Lung (tissue), 12 donors: ENCODE data around the gene LMBR1. TPM values are rescaled to one million over a fixed set of nuclear protein-coding genes. Genes with fewer than 3 reads are reported as not detected.

Source experiments
- ATAC-seq: fragments of 200-7000 bp; cut with Tn5 transposase; one replicate; pipeline ENCODE4 v1.9.1; 2020; ENCODE audit warnings: moderate number of reproducible peaks; ENCODE audit not compliant: insufficient read depth, low FRiP score
- DNase-seq, 3 donors: peaks; one replicate each; pipeline ENCODE4 v3.0.0-alpha.2; 2013 to 2017
- H3K27ac ChIP-seq, 2 donors: one replicate each; pipeline ENCODE4 v1.5.1; 2013; ENCODE audit warnings: mild to moderate bottlenecking in 2 of 2, moderate library complexity in 2 of 2, control low read depth in 1 of 2, inconsistent platforms in 1 of 2, low read depth in 1 of 2, low read length in 1 of 2
- H3K27me3 ChIP-seq, 3 donors: one replicate each; pipeline ENCODE4 v1.5.1; 2013; ENCODE audit warnings: low read length in 2 of 3; ENCODE audit not compliant: control insufficient read depth in 3 of 3, insufficient read depth in 3 of 3
- H3K36me3 ChIP-seq, 4 donors: one replicate each; pipeline ENCODE4 v1.5.1; 2013; ENCODE audit warnings: low read length in 4 of 4, mild to moderate bottlenecking in 1 of 4, moderate library complexity in 1 of 4; ENCODE audit not compliant: control insufficient read depth in 4 of 4, insufficient read depth in 4 of 4
- H3K4me1 ChIP-seq, 5 donors: one replicate each; pipeline ENCODE4 v1.5.1; 2013; ENCODE audit warnings: low read length in 5 of 5, mild to moderate bottlenecking in 2 of 5, moderate library complexity in 1 of 5; ENCODE audit not compliant: control insufficient read depth in 5 of 5, insufficient read depth in 5 of 5
- H3K4me3 ChIP-seq: one replicate; pipeline ENCODE4 v1.5.1; 2013; ENCODE audit warnings: mild to moderate bottlenecking, control low read depth, moderate library complexity
- H3K9ac ChIP-seq, 2 donors: one replicate each; pipeline ENCODE4 v1.5.1; 2013; ENCODE audit warnings: low read length in 2 of 2, control low read depth in 1 of 2; ENCODE audit not compliant: insufficient read depth in 1 of 2
- H3K9me3 ChIP-seq, 4 donors: one replicate each; pipeline ENCODE4 v1.5.1; 2013; ENCODE audit warnings: low read length in 3 of 4, mild to moderate bottlenecking in 1 of 4, moderate library complexity in 1 of 4; ENCODE audit not compliant: control insufficient read depth in 4 of 4, insufficient read depth in 3 of 4
- CTCF ChIP-seq: IDR thresholded peaks from 2 replicates; pipeline ENCODE4 v1.5.1; 2012; ENCODE audit warnings: mild to moderate bottlenecking; ENCODE audit errors: control extremely low read depth, extremely low read depth
- WGBS, 2 donors: extraction: QIAGEN DNeasy Blood & Tissue Kit; methylation state at CpG; one replicate each; pipeline ENCODE4 v1.1.7; 2013; 5-methylcytosine and 5-hydroxymethylcytosine counted together
- polyA plus RNA-seq, 2 donors: library from polyadenylated mRNA; stranded (reverse); fragments of 200-250 nt; gene quantifications; one replicate each; pipeline ENCODE4 v1.2.1, GENCODE V29; 2013
- total RNA-seq, 2 donors: library from RNA; depleted of rRNA in 1 of 2; stranded (reverse); fragments of >200 nt in 1 of 2; gene quantifications; one replicate each; pipeline ENCODE4 v1.2.1, GENCODE V29; 2014 to 2021
- donor health status: control.
- donor health status: control.
- donor health status: Bipolar disorder and iron deficiency.
- donor health status: healthy.
- donor health status: DM: yes; HTN: yes; CAD: no.

The LMBR1 gene
- total and polyA plus RNA-seq, 4 donors, result 9.7 to 119 (median 45.0) TPM

- no peak overlapping the region for H3K4me3 ChIP-seq
- no peak for TF ChIP-seq CTCF
- DNase-seq (no peak), ATAC-seq (no peak)
- no peaks in the 10 kb centered on the region for H3K4me1 ChIP-seq
- peaks cover 0 to 4% (median under 1%) of the 10 kb centered on the region in 4 donors for H3K36me3 ChIP-seq
- 85 to 89% methylated on average over 2 of the region's 2 CpGs for WGBS, 2 donors
- H3K9me3 ChIP-seq, result no peaks in the 10 kb centered on the region
- H3K27me3 ChIP-seq, result no peaks in the 10 kb centered on the region
- no peak overlapping the region for H3K27ac ChIP-seq
- no peak overlapping the region for H3K9ac ChIP-seq
Measured at GRCh38 chr7:156781972-156782371, 111.0 kb downstream of the LMBR1 start.

GRCh38 chr7:156780724-156781455 lies 112.1 kb downstream of the LMBR1 start:
- ATAC-seq (no peak), DNase-seq (no peak)
- Histone ChIP-seq H3K9ac (no peak overlapping the region), H3K27me3 (no peaks in the 10 kb centered on the region), H3K9me3 (no peaks in the 10 kb centered on the region), H3K4me1 (no peaks in the 10 kb centered on the region), H3K27ac (no peak overlapping the region), H3K4me3 (no peak overlapping the region), H3K36me3 (peaks cover 0 to 4% (median under 1%) of the 10 kb centered on the region in 4 donors)
- TF ChIP-seq CTCF, result no peak
- 76 to 85% methylated on average over 4 of the region's 4 CpGs for WGBS, 2 donors

GRCh38 chr7:156778668-156779067 lies 114.3 kb downstream of the LMBR1 start:
- no peak for TF ChIP-seq CTCF
- Histone ChIP-seq H3K4me3 (no peak overlapping the region), H3K9ac (no peak overlapping the region), H3K9me3 (peaks cover 0 to under 1% (median 0%) of the 10 kb centered on the region in 4 donors), H3K27ac (no peak overlapping the region), H3K36me3 (peaks cover 0 to 2% (median under 1%) of the 10 kb centered on the region in 4 donors), H3K27me3 (no peaks in the 10 kb centered on the region), H3K4me1 (no peaks in the 10 kb centered on the region)
- ATAC-seq, result no peak
- DNase-seq, result peak in 1 of 3 donors; percentile 20
- 79 to 86% methylated on average over 3 of the region's 3 CpGs for WGBS, 2 donors
